PC-9 (cell line): ENCODE measurements around the gene NALCN. TPM values are rescaled to one million over a fixed set of nuclear protein-coding genes. Genes with fewer than 3 reads are reported as not detected.

Source experiments
- BruUV-seq: library from RNA; stranded (reverse); fragments of 400-500 nt; replicated peaks from 2 replicates; lab custom pipeline; 2021; lab: Mats Ljungman, UMichigan
- CTCF ChIA-PET: fragments of 300-600 bp; sonication (Branson Sonifier 250); formaldehyde crosslinking; loops from one replicate; lab custom pipeline; 2022; ENCODE audit warnings: antibody characterized with exemption; lab: Charles Lee
- POLR2A ChIA-PET: fragments of 300-600 bp; sonication (Branson Sonifier 250); formaldehyde crosslinking; loops from one replicate; lab custom pipeline; 2022; ENCODE audit warnings: antibody characterized with exemption; ENCODE audit not compliant: unreplicated experiment; lab: Charles Lee
- DNase-seq, 2 experiments: peaks; one replicate each; pipeline versions ENCODE4 v3.0.0 to v3.0.0-alpha.2; 2015 to 2022; ENCODE audit warnings: mixed read lengths in 1 of 2
- H2AFZ ChIP-seq: fragments of 200-600 bp; sonication (generic); 2 replicates; pipeline ENCODE4 v1.8.1; 2017; ENCODE audit warnings: antibody characterized with exemption
- H3F3A ChIP-seq: fragments of 200-600 bp; sonication (generic); 2 replicates; pipeline ENCODE4 v1.8.1; 2017; ENCODE audit warnings: antibody characterized with exemption, mild to moderate bottlenecking, low read depth; ENCODE audit not compliant: insufficient read depth
- H3K27ac ChIP-seq: fragments of 200-600 bp; sonication (generic); 2 replicates; pipeline ENCODE4 v1.6.1; 2016; ENCODE audit warnings: mixed run types
- H3K27me3 ChIP-seq: fragments of 200-600 bp; sonication (generic); 2 replicates; pipeline ENCODE4 v1.6.1; 2016; ENCODE audit warnings: low read depth, mixed run types; ENCODE audit not compliant: insufficient read depth
- H3K36me3 ChIP-seq: fragments of 200-600 bp; sonication (generic); 2 replicates; pipeline ENCODE4 v1.6.1; 2016; ENCODE audit warnings: low read depth, mixed run types
- H3K4me1 ChIP-seq: fragments of 200-600 bp; sonication (generic); replicated peaks from 2 replicates; pipeline ENCODE4 v1.6.1; 2016; ENCODE audit warnings: mixed run types; ENCODE audit not compliant: insufficient read depth
- H3K4me2 ChIP-seq: fragments of 200-600 bp; sonication (generic); 2 replicates; pipeline ENCODE4 v1.6.1; 2017; ENCODE audit warnings: mixed run types
- H3K4me3 ChIP-seq: fragments of 200-600 bp; sonication (generic); 2 replicates; pipeline ENCODE4 v1.6.1; 2016; ENCODE audit warnings: mixed run types
- H3K79me2 ChIP-seq: fragments of 200-600 bp; sonication (generic); 2 replicates; pipeline ENCODE4 v1.6.1; 2017; ENCODE audit warnings: low read depth, mixed run types
- H3K9me2 ChIP-seq: fragments of 200-600 bp; sonication (generic); 2 replicates; pipeline ENCODE4 v1.8.1; 2017; ENCODE audit warnings: mild to moderate bottlenecking; ENCODE audit not compliant: insufficient read depth
- H3K9me3 ChIP-seq: fragments of 200-600 bp; sonication (generic); 2 replicates; pipeline ENCODE4 v1.8.1; 2016; ENCODE audit warnings: low read depth; ENCODE audit not compliant: insufficient read depth
- H4K20me1 ChIP-seq: fragments of 200-600 bp; sonication (generic); 2 replicates; pipeline ENCODE4 v1.8.1; 2017; ENCODE audit not compliant: insufficient read depth
- CTCF ChIP-seq: fragments of 200-600 bp; sonication (generic); conservative IDR thresholded peaks from 2 replicates; pipeline ENCODE4 v1.6.1; 2017; ENCODE audit warnings: mixed run types, antibody characterized with exemption, mild to moderate bottlenecking, moderate library complexity
- EZH2 ChIP-seq: fragments of 200-600 bp; sonication (generic); IDR thresholded peaks from 2 replicates; pipeline ENCODE4 v1.8.0; 2017; ENCODE audit warnings: antibody characterized with exemption, low read depth
- intact Hi-C: fragments of 100-400 bp; cut with micrococcal nuclease; formaldehyde crosslinking; loops from one replicate; pipeline ENCODE4 v1.10.0; 2022; ENCODE audit not compliant: unreplicated experiment
- total RNA-seq: library from RNA; stranded (reverse); gene quantifications from 2 replicates; pipeline ENCODE4 v1.2.3, GENCODE V29; 2021

The NALCN gene
- total RNA-seq, 1 experiment from 2014 or later, result 7.7 TPM

GRCh38 chr13:101301053-101301452 lies 115.3 kb downstream of the NALCN start:
- Histone ChIP-seq H3K9me3 (no peaks in the 10 kb centered on the region), H3K36me3 (no peaks in the 10 kb centered on the region), H3F3A (no peaks in the 10 kb centered on the region), H4K20me1 (no peaks in the 10 kb centered on the region), H3K4me3 (no peak overlapping the region), H3K79me2 (no peaks in the 10 kb centered on the region), H3K4me2 (no peak overlapping the region), H3K27ac (no peak overlapping the region), H3K27me3 (no peaks in the 10 kb centered on the region), H3K9me2 (no peaks in the 10 kb centered on the region), H2AFZ (no peak overlapping the region), H3K4me1 (no peaks in the 10 kb centered on the region)
- no peak for TF ChIP-seq CTCF
- TF ChIP-seq EZH2, result no peak
- intact Hi-C loops, result loop anchor here (10.0 kb wide), 1 partner anchor 454 kb away; no protein-coding TSS in a partner anchor
- CTCF ChIA-PET, result interaction anchor here (0.7 kb wide), 1 partner anchor 113 kb away, joined by 7 read pairs; no protein-coding TSS in a partner anchor
- DNase-seq, result no peak
- POLR2A ChIA-PET, result no interaction called here
- no TSS peak for BruUV-seq

- Histone ChIP-seq H3K4me3 (no peak overlapping the region), H2AFZ (no peak overlapping the region), H3K36me3 (no peaks in the 10 kb centered on the region), H3K9me2 (no peaks in the 10 kb centered on the region), H3K27me3 (no peaks in the 10 kb centered on the region), H3K4me2 (no peak overlapping the region), H3K4me1 (no peaks in the 10 kb centered on the region), H4K20me1 (no peaks in the 10 kb centered on the region), H3K9me3 (no peaks in the 10 kb centered on the region), H3K27ac (no peak overlapping the region), H3F3A (no peaks in the 10 kb centered on the region), H3K79me2 (no peaks in the 10 kb centered on the region)
- DNase-seq, result no peak
- no TSS peak for BruUV-seq
- CTCF ChIA-PET, result interaction anchor here (0.7 kb wide), 1 partner anchor 114 kb away, joined by 7 read pairs; no protein-coding TSS in a partner anchor
- intact Hi-C loops, result loop anchor here (10.0 kb wide), 1 partner anchor 454 kb away; no protein-coding TSS in a partner anchor
- TF ChIP-seq CTCF (no peak), EZH2 (no peak)
- POLR2A ChIA-PET, result no interaction called here
These were observed 115.8 kb downstream of the NALCN start for GRCh38 chr13:101300531-101300930.

GRCh38 chr13:101298517-101298916 lies 117.8 kb downstream of the NALCN start:
- Histone ChIP-seq H3K4me3 (no peak overlapping the region), H3K4me1 (no peaks in the 10 kb centered on the region), H3K9me2 (no peaks in the 10 kb centered on the region), H3K4me2 (no peak overlapping the region), H3K79me2 (no peaks in the 10 kb centered on the region), H3K36me3 (no peaks in the 10 kb centered on the region), H3F3A (no peaks in the 10 kb centered on the region), H3K27me3 (no peaks in the 10 kb centered on the region), H3K27ac (no peak overlapping the region), H4K20me1 (no peaks in the 10 kb centered on the region), H3K9me3 (no peaks in the 10 kb centered on the region), H2AFZ (no peak overlapping the region)
- ChIA-PET CTCF (no interaction called here), POLR2A (interaction anchor here (0.6 kb wide), 1 partner anchor 79 kb away, joined by 4 read pairs; no protein-coding TSS in a partner anchor)
- BruUV-seq, result no TSS peak
- DNase-seq, result no peak
- no peak for TF ChIP-seq EZH2
- no peak for TF ChIP-seq CTCF
- intact Hi-C loops, result no loop called here
